ENCODE results near the gene ELAPOR1.

Gene ELAPOR1

DNA sequence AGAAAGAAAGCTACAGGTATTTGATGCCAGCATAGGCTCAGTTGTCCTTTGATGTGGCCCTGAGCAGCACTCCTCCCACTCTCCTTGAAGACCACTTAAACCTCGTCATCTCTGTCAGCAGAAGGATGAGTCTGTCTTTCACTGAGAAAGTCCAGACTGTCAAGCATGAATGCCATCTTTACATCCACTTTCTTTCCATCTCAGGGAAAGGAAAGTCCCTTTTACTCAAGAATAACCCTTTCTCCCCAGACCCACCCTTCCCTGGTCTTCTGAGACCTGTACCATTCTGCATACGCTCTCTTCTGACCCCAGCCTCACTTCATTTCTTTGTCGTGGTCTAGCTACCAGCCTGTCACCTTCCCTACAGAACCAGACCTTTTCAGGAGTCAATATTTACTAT is 4.0 kb upstream of the ELAPOR1 start:
- DNase-seq = no peak
- H3K36me3 Mint-ChIP-seq = no peaks in the 10 kb centered on the region
- no peak overlapping the region for H3K27ac Mint-ChIP-seq
- peaks cover 26% of the 10 kb centered on the region for H3K4me1 Mint-ChIP-seq
- no peak overlapping the region for H3K4me3 Mint-ChIP-seq
- CTCF ChIA-PET = interaction anchor here (0.9 to 4.0 kb wide), 6 partner anchors 9 to 282 kb away, joined by 3 to 45 read pairs (median 12); partner anchors contain the start of gene TMEM167B
- H3K9me3 Mint-ChIP-seq = no peaks in the 10 kb centered on the region
- peaks cover 67% of the 10 kb centered on the region for H3K27me3 Mint-ChIP-seq

- H3K27me3 Mint-ChIP-seq = peaks cover 68% of the 10 kb centered on the region
- CTCF ChIA-PET = interaction anchor here (0.6 to 4.0 kb wide), 16 partner anchors 9 to 419 kb away, joined by 3 to 45 read pairs (median 4); partner anchors contain the start of genes PRPF38B, PSRC1, TAF13 and TMEM167B
- H3K36me3 Mint-ChIP-seq = no peaks in the 10 kb centered on the region
- peaks cover 27% of the 10 kb centered on the region for H3K4me1 Mint-ChIP-seq
- no peak for DNase-seq
- no peak overlapping the region for H3K27ac Mint-ChIP-seq
- H3K4me3 Mint-ChIP-seq = no peak overlapping the region
- H3K9me3 Mint-ChIP-seq = no peaks in the 10 kb centered on the region
Measured at GRCh38 chr1:109111386-109112055, 2.4 kb upstream of the ELAPOR1 start.

GRCh38 chr1:109112056-109112651 is 1.8 kb upstream of the ELAPOR1 start:
- Mint-ChIP-seq H3K9me3 (no peaks in the 10 kb centered on the region), H3K27me3 (peaks cover 68% of the 10 kb centered on the region), H3K4me3 (no peak overlapping the region), H3K4me1 (peaks cover 27% of the 10 kb centered on the region), H3K36me3 (no peaks in the 10 kb centered on the region), H3K27ac (no peak overlapping the region)
- CTCF ChIA-PET = interaction anchor here (0.6 to 4.0 kb wide), 24 partner anchors 8 to 420 kb away, joined by 3 to 45 read pairs (median 3); partner anchors contain the start of genes PRPF38B, PSRC1, SARS1 and TAF13
- no peak for DNase-seq

GRCh38 chr1:109112652-109113285 is 1.1 kb upstream of the ELAPOR1 start:
- peak overlapping the region; percentile 74 for H3K27ac Mint-ChIP-seq
- H3K9me3 Mint-ChIP-seq = no peaks in the 10 kb centered on the region
- CTCF ChIA-PET = interaction anchor here (0.7 to 4.0 kb wide), 23 partner anchors 8 to 420 kb away, joined by 3 to 45 read pairs (median 4); partner anchors contain the start of genes PRPF38B, SARS1, TAF13 and TMEM167B
- DNase-seq = peak; percentile 92
- peak overlapping the region; percentile 67 for H3K4me3 Mint-ChIP-seq
- H3K27me3 Mint-ChIP-seq = peaks cover 62% of the 10 kb centered on the region
- peaks cover 27% of the 10 kb centered on the region for H3K4me1 Mint-ChIP-seq
- H3K36me3 Mint-ChIP-seq = no peaks in the 10 kb centered on the region

- Mint-ChIP-seq H3K4me1 (peaks cover 27% of the 10 kb centered on the region), H3K36me3 (no peaks in the 10 kb centered on the region), H3K27me3 (peaks cover 53% of the 10 kb centered on the region), H3K4me3 (peak overlapping the region; percentile 70), H3K9me3 (no peaks in the 10 kb centered on the region), H3K27ac (no peak overlapping the region)
- no peak for DNase-seq
- CTCF ChIA-PET = interaction anchor here (0.8 to 2.6 kb wide), 3 partner anchors 15 to 79 kb away, joined by 3 to 11 read pairs (median 4); no protein-coding TSS in a partner anchor
Measured at GRCh38 chr1:109114342-109114674, 393 bp downstream of the ELAPOR1 start.

DNA sequence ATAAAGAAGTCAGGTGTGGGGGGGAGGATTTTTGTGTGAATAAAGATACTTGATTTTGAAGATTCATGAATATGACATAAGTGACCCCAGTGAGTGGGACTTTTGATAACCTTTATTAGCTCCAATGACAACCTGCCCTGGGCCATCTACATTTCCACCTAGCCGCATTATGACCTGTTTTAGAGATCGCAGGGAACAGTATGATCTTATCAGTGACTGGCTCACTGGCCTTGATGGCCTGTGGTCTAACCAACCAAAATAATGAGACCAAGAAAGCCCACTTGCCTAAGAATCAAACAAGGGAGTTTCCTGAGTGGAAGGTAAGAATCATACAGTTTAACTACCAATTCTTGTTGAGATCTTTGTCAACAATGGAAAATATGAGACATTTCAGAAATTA is 1.8 kb downstream of the ELAPOR1 start:
- H3K4me3 Mint-ChIP-seq = no peak overlapping the region
- peaks cover 42% of the 10 kb centered on the region for H3K27me3 Mint-ChIP-seq
- CTCF ChIA-PET = interaction anchor here (1.0 kb wide), 1 partner anchor 288 kb away, joined by 4 read pairs; no protein-coding TSS in a partner anchor
- no peak for DNase-seq
- H3K36me3 Mint-ChIP-seq = no peaks in the 10 kb centered on the region
- H3K9me3 Mint-ChIP-seq = no peaks in the 10 kb centered on the region
- no peak overlapping the region for H3K27ac Mint-ChIP-seq
- peaks cover 27% of the 10 kb centered on the region for H3K4me1 Mint-ChIP-seq

- CTCF ChIA-PET = interaction anchor here (1.0 kb wide), 1 partner anchor 288 kb away, joined by 4 read pairs; no protein-coding TSS in a partner anchor
- no peaks in the 10 kb centered on the region for H3K9me3 Mint-ChIP-seq
- peaks cover 27% of the 10 kb centered on the region for H3K4me1 Mint-ChIP-seq
- H3K27ac Mint-ChIP-seq = no peak overlapping the region
- peaks cover 36% of the 10 kb centered on the region for H3K27me3 Mint-ChIP-seq
- H3K4me3 Mint-ChIP-seq = no peak overlapping the region
- H3K36me3 Mint-ChIP-seq = no peaks in the 10 kb centered on the region
- no peak for DNase-seq
Measured at GRCh38 chr1:109116286-109116685, 2.4 kb downstream of the ELAPOR1 start.

DNA sequence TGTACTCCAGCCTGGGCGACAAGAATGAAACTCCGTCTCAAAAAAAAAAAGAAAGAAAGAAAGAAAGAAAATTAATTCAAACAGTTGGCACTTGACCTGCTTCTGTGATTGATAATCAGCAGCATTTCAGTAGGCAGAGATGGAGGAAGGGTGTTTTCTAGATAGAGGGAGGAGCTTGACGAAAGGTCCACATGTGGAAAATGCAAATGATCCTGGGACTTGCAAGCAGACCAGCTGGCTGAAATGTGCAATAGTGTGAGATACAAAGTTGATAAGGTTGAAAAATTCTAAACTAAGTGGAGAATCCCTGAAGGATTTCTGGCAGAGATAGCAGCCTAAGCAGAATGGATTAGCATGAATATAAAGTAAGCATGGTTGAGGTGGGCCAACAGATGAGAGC is 4.2 kb downstream of the ELAPOR1 start:
- H3K27me3 Mint-ChIP-seq = peaks cover 19% of the 10 kb centered on the region
- H3K4me1 Mint-ChIP-seq = peaks cover 17% of the 10 kb centered on the region
- no peaks in the 10 kb centered on the region for H3K9me3 Mint-ChIP-seq
- no peak overlapping the region for H3K27ac Mint-ChIP-seq
- H3K36me3 Mint-ChIP-seq = no peaks in the 10 kb centered on the region
- CTCF ChIA-PET = no interaction called here
- no peak overlapping the region for H3K4me3 Mint-ChIP-seq
- DNase-seq = no peak

DNA sequence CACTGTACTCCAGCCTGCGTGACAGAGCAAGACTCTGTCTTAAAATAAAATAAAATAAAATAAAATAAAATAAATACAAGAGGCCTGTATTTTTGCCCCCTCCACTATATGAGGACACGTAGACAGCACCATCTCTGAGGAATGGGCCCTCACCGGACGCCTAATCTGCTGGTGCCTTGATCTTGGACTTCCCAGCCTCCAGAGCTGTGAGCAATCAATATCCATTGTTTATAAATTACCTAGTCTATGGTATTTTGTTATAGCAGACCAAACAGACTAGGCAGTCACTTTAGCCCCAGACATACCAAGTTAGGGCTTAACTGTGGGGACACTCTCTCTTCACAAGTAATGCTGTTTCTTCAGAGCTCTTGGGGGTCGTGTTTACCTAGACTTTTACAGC is 6.4 kb downstream of the ELAPOR1 start:
- CTCF ChIA-PET = interaction anchor here (1.1 kb wide), 1 partner anchor 8 kb away, joined by 3 read pairs; a partner anchor contains a TSS
- no peak for DNase-seq
- Mint-ChIP-seq H3K27me3 (no peaks in the 10 kb centered on the region), H3K4me1 (no peaks in the 10 kb centered on the region), H3K36me3 (no peaks in the 10 kb centered on the region), H3K27ac (no peak overlapping the region), H3K9me3 (no peaks in the 10 kb centered on the region), H3K4me3 (no peak overlapping the region)

GRCh38 chr1:109131059-109131458 is 17.1 kb downstream of the ELAPOR1 start:
- CTCF ChIA-PET = interaction anchor here (1.0 to 1.1 kb wide), 2 partner anchors 17 to 19 kb away, joined by 3 read pairs; partner anchors contain the start of gene ELAPOR1
- H3K36me3 Mint-ChIP-seq = no peaks in the 10 kb centered on the region
- no peak overlapping the region for H3K4me3 Mint-ChIP-seq
- no peak for DNase-seq
- H3K4me1 Mint-ChIP-seq = peaks cover 16% of the 10 kb centered on the region
- no peaks in the 10 kb centered on the region for H3K27me3 Mint-ChIP-seq
- H3K27ac Mint-ChIP-seq = no peak overlapping the region
- no peaks in the 10 kb centered on the region for H3K9me3 Mint-ChIP-seq

- Mint-ChIP-seq H3K4me1 (peaks cover 16% of the 10 kb centered on the region), H3K4me3 (no peak overlapping the region), H3K36me3 (no peaks in the 10 kb centered on the region), H3K27me3 (no peaks in the 10 kb centered on the region), H3K9me3 (no peaks in the 10 kb centered on the region), H3K27ac (no peak overlapping the region)
- DNase-seq = no peak
- CTCF ChIA-PET = interaction anchor here (1.0 to 1.1 kb wide), 2 partner anchors 18 to 19 kb away, joined by 3 read pairs; partner anchors contain the start of gene ELAPOR1
Measured at GRCh38 chr1:109131800-109132199, 17.9 kb downstream of the ELAPOR1 start.

DNA sequence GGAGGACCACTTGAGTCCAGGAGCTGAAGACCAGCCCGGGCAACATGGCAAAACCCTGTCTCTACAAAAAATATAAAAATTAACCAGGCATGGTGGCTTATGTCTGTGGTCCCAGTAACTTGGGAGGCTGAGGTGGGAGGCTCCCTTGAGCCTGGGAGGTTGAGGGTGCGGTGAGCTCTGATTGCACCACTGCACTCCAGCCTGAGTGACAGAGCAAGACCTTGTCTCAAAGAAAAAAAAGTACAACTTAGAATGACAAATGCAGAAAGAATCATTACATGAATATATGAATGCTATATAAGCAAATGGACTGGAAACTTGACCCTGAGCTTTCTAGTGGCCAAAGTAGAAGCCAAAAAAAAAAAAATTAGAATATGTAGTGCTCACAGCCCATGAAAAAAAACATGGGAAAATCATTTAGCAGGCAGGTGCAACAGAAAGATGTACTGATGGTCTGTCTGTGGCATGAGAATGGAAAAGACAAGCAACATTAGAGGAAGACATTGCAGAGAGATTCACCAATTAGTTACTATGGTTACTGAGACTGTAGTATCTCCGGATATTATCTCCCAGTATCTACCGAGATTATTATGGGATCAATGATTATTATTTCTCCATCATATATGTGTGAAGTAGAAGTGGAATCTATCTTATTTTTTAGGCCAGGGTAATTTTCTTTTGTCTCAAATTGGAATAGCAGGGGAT is 19.2 kb downstream of the ELAPOR1 start:
- no peaks in the 10 kb centered on the region for H3K9me3 Mint-ChIP-seq
- H3K4me1 Mint-ChIP-seq = peaks cover 16% of the 10 kb centered on the region
- CTCF ChIA-PET = no interaction called here
- no peak for DNase-seq
- H3K4me3 Mint-ChIP-seq = no peak overlapping the region
- H3K27ac Mint-ChIP-seq = no peak overlapping the region
- H3K36me3 Mint-ChIP-seq = no peaks in the 10 kb centered on the region
- no peaks in the 10 kb centered on the region for H3K27me3 Mint-ChIP-seq

DNA sequence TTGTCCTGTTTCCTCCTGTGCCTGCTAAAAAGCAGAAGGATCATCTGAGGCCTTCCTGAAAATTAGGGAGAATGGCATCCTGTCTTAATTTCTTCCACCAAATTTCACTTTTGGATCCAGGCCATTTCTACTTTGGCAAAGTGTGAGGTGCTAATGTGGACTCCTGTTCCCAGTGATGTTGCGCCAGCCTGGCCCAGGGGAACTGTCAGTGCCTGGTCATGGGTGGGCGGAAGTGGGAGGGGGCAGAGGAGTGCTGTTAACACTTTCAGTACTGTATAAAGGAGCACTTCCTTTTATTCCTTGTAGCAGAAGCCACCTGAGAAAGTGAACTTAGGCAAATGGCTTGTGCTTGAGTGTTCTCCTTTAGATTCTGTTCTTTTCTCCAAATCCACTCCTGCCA is 19.9 kb downstream of the ELAPOR1 start:
- no peaks in the 10 kb centered on the region for H3K36me3 Mint-ChIP-seq
- peak; percentile 27 for DNase-seq
- H3K27me3 Mint-ChIP-seq = no peaks in the 10 kb centered on the region
- no peak overlapping the region for H3K27ac Mint-ChIP-seq
- H3K4me1 Mint-ChIP-seq = peaks cover 16% of the 10 kb centered on the region
- no peak overlapping the region for H3K4me3 Mint-ChIP-seq
- CTCF ChIA-PET = interaction anchor here (1.2 kb wide), 2 partner anchors 21 to 60 kb away, joined by 3 read pairs; a partner anchor contains a TSS
- no peaks in the 10 kb centered on the region for H3K9me3 Mint-ChIP-seq

GRCh38 chr1:109134423-109134822 is 20.5 kb downstream of the ELAPOR1 start:
- Mint-ChIP-seq H3K27me3 (no peaks in the 10 kb centered on the region), H3K9me3 (no peaks in the 10 kb centered on the region), H3K27ac (no peak overlapping the region), H3K4me3 (no peak overlapping the region), H3K4me1 (peaks cover 16% of the 10 kb centered on the region), H3K36me3 (no peaks in the 10 kb centered on the region)
- peak; percentile 23 for DNase-seq
- CTCF ChIA-PET = interaction anchor here (1.2 kb wide), 2 partner anchors 22 to 59 kb away, joined by 3 read pairs; a partner anchor contains a TSS

Data from activated naive CD4-positive, alpha-beta T cell treated with anti-CD3 and anti-CD28 coated beads, Interleukin-2, amount 10 ng/mL, durations not matched to agents 7 days and 5 days (primary cell).